SW 1271 (cell line): Measurements from ENCODE around the gene XRCC5.

ENCODE experiments used
- DNase-seq, 2 experiments: peaks; one replicate each; lab custom pipeline; 2025; lab: John Stamatoyannopoulos, UW

The XRCC5 gene

DNA sequence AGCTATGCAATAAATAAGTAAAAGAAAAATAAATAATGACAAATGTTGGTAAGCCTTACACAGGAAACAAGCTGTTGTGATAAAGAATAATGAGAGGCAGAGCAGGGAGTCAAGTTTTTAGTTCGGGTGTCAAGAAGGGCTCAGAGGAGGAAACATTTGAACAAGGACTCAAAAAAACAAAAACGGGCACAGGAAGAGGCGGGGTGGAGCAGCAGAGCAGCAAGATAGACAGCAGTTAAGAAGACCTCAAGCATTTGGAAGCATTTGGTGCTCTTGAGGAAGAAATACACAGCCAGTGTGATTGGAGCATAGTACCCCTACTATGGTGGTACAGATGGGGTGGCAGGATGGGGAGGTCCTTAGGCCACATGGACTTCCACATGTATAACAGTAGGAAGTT is 24.6 kb upstream of the XRCC5 start:
- no peak for DNase-seq

DNA sequence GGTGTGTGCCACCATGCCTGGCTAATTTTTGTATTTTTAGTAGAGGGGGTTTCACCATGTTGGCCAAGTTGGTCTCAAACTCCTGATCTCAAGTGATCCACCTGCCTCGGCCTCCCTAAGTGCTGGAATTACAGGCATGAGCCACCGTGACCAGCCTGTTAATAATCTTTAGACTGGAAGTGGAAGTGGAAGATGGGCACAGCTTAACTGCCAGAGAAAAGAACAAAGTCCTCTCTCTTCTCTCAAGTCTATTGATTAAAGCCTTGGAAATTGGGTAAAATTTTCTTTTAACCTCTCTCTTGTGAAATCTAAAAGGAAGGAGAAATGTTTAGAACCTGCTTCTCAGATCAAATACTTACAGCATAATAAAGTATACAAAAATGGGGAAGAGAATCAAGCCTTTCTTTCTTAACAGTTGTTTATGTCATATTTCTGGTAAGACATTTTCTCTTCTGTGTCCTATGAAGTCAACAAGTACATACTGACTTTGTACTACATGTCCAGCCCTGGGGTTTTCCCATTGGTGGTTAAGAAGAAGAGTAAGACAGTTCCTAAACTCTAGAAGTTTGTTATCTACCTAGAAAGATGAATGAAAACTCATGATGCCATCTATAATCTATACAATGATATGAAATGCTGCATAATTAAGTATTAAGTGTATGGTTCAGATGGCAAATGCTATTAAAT is 22.8 kb upstream of the XRCC5 start:
- DNase-seq = no peak

DNA sequence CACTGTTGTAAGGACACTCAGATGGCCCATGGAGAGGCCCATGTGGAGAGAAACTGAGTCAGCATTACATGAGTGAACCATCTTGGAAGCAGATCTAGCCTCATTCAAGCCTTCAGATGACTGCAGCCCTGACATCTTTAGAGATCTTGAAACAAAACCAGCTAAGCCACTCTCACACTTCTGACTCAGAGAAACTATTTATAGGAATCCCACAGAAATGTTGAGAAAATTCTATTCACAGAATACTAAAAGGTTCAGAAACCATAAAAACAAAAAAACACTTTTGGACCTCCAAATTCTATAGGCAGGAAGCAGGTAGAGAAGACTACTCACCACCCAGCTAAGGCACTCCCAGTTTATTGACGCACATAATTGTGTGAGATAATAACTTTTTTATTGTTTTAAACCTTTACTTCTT is 18.8 kb upstream of the XRCC5 start:
- no peak for DNase-seq

DNA sequence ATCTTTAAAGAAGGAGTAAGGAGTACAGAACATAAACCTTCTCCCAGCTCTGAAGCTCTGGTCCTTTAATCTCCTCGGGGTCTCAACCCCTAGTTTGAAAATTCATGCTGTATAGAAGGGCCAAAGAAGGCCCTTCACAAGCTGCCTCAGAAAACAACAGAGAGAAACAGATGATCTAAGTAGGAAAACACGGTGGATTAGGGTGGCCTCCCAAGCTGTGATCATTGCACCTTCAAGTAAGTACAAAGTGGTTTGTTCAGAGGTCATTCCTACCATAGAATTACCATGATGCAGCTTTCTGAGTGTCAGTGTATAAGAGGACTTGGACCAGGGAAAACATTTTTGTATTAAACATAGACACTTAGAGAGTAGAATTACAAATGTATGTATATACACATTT is 16.5 kb upstream of the XRCC5 start:
- no peak for DNase-seq

DNA sequence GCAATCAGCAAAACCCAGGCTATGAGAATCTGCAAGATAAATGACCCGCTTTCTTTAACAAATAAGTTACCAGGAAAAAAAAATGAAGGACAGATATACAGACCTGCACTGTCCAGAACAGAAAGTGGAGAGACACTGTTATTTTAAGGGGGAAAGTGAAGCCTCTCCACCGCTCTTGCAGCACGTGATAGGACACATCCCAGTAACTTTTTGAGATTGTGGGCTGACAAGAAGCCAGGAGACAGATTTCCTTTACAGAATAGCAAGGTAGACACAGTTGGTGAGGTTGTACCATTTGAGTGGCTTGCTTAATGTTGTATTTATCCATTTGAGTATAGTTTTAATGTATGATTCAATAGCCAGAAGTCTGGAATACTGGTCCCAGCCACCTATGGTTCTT is 14.4 kb upstream of the XRCC5 start:
- no peak for DNase-seq

DNA sequence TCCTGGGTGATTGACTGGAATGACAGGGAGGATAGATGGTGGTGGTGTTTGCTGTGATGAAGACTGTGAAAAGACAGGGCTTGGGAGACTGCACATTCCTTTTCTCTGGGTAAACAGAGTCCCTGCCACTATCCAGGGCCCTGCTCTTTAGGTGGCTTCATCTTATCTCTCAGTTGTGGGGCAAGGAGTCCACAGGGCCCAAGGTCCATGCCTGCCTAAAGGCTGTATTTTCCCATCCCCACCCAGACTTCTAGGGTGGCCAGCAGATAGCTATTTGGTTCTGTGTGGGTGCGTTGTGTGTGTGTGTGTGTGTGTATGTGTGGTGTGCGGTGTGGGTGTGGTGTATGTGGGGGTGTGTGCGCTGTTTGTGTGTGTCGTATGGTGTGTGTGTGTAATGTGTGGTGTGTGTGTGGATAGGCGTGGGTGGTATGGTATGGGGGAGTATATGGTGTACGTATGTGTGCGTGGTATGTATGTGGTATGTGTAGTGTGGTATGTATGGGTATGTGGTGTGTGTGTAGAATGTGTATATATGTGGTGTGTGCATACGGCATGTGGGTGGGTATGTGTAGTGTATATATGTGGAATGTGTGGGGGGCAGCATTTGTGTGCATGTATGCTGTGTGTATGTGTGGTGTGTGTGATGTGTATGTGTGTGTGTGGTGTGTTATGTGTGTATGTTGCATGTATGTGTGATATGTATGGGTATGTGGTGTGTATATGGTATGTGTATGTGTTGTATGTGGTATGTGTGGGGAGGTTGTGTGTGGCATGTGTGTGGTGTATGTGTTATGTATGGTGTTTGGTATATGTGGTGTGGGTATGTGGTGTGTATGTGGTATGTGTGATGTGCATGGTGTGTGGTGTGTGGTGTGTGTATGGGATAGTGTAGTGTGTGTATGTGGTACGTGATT is 10.5 kb upstream of the XRCC5 start:
- DNase-seq = no peak

DNA sequence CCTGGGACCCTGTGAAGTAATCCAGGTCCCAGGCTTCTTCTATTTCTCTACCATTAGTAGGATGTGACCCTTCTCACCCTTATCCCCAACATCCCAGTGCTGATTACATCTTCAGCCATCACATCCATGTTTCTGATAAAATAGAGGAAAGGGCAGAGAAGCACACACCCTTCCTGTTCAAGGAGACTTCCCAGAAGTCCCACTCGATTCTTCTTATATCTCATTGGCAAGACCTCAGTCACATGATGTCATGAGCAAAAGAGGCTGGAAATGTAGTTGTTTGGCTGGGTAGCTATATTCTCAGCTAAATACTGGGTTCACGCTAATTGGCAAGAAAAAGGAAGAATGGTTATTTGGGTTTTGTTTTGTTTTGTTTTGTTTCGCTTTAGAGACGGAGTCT is 8.0 kb upstream of the XRCC5 start:
- DNase-seq = no peak

DNA sequence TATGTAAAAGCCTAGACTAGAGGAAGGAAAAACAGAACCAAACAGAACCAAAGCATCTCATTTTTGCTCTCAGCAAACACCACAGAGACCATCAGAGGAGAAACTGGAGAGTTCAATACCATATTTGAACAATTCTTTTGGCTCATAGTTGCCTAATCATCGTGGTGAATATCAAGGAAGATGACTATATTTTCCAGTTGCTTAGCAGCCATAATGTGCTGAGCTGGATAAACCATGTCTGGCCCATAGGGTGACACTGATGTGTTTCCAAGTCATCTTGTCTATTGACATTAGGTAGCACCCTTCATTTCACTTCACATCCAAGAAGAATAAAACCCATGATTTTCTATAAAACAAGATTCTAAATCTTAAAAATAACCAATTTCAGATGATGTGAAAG is 5.9 kb upstream of the XRCC5 start:
- DNase-seq = no peak

DNA sequence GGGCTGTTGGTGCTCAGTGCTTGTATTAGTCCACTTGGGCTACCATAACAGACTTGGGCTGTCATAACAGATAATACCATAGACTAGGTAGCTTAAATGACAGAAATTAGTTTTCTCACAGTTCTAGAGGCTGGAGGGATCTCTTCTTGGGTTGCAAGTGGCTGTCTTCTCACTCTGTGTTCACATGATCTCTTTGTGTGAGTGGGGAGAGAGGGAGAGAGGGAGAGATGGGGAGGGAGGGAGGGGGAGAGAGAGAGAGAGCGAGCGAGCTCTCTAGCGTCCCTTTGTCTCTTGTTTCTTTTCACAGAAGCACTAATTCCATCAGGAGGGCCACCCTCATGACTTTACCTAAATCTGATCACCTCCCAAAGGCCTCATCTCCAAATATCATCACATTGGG is 4.5 kb upstream of the XRCC5 start:
- DNase-seq = no peak

DNA sequence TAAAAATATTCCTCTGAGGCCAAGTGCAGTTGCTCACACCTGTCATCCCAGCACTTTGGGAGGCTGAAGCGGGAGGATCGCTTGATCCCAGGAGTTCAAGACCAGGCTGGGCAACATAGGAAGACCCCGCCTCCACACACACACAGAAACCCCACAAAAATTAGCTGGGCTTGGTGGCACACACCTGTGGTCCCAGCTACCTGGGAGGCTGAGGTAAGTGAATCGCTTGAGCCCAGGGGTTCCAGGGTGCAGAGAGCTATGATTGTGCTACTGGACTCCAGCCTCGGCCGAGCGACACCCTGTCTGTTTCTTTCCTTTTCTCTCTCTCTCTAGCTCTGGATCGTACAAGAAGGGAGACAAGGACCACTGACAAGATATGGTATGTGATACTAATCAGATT is 1.8 kb upstream of the XRCC5 start:
- DNase-seq = no peak

DNA sequence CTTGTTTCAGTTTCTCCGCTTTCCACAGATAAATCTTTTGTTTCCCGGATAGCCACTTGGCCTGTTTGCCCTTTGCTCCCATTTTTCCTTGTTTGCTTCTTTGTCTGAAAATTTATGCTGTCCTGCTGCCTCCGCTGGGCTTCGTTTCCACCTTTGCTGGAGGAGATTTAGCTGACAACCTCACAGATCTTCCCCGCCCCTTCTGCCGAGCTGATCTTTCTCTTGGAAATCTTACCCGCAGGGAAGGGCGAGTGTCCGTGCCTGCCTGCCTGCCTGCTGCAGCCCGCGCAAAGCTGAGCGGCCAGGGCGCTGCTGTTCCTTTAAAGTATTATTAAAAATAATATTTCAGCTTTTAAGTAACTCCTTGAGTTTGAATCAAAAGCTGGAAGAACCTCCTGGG is 1.4 kb upstream of the XRCC5 start:
- no peak for DNase-seq

DNA sequence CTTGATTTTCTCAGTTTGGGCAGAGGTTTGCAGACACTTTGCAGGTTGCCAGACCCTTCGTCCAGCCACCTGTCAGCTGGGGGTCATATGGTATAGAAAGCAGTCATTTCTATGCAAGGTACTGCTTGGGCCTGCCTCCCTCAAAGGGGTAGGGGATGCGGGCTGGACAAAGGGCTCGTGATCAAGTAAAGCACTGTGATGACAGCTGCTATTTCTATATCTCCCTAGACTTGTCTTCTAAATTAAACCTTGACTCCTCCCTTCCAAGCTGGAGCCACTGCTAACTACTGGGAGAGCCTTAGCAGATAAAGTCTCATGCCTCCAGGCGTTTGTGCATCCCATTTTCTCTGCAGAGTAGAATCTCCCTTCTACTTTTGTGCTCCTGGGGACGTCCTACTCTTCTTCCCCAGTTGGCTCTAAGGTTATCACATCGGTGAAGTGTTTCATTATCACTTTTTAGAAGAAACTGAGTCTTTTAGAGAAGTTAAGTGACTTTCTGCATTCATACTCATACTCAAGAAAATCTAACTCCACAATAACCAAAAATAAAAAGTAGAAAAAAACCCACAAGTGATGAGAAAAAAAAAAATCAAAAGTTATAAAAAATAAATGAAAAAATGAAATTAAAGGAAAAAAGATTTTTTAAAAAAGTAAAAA is 710 bp upstream of the XRCC5 start:
- no peak for DNase-seq

DNA sequence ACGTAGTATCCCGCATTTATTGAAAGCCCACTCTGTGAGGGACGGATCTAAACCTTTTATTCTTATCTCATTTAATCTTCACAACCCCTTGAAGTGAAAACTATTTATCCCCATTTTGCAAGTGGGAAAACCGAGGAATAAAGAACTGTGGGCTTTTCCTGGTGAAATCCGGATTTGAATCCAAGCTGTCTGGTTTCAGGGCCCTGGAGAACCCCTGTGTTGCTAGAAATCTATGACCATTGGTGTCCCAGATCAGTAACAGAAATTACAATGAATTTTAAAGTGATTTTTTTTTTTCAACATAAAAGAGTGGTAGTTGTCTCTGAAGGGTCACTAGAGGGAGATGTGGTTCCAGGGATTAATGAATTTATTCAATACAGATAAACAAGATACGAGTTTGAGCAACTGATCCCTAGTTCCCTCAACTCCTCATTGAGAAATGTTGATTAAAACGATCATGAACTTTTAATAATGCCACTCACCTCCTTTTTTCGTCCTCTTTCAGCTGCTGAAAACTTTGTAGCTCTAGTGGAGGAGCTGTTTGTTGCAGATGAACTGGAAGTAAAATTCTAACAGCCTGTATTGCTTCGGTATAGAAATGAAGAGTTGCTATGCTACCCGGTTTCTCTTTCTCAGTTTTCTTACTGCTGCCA is 940 bp downstream of the XRCC5 start:
- DNase-seq = peak in 1 of 2 experiments; percentile 67

DNA sequence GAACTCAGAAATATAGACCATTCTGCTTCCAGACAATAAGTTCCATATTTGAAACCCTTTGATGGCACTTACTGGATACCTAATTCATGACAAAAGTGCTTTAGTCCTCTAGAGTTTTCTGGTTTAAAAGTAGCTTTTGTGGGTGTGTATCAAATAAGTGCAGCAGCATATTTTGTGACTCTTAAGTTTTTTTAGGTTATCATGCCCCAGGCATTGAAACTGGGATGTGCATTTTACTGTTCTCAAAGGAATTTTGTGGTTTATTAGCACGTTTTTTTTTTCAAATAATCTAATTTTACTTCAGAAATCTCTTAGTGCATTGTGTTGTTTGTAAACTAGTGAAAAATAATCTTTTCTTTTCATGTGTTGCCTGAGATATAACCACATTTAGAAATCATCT is 1.5 kb downstream of the XRCC5 start:
- DNase-seq = no peak

DNA sequence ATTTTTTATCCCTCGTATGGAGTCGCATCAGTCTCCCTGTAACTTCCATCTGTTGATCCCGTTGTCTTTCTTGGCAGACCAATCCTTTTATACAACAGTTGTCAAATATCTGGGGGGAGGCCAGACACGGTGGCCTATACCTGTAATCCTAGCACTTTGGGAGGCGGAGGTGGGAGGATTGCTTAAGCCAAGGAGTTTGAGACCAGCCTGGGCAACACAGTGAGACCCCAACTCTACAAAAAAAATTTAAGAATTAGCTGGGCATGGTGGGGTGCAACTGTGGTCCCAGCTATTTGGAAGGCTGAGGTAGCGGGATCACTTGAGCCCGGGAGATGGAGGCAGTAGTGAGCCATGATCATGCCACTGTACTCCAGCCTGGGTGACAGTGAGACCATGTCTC is 2.0 kb downstream of the XRCC5 start:
- no peak for DNase-seq

DNA sequence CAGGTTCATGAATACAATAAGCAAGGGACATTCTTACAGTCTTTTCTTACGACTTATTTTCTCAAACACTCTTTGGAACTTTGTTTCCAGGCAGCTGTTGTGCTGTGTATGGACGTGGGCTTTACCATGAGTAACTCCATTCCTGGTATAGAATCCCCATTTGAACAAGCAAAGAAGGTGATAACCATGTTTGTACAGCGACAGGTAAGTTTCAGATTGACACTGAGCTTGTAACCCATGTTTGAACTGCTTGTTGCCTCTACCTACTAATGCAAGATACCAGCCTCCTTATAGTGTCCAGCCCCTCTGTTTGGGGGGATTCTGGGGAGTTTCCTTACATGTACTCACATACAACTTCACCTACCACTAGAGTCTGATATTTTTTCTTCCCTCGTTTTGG is 3.8 kb downstream of the XRCC5 start:
- no peak for DNase-seq

DNA sequence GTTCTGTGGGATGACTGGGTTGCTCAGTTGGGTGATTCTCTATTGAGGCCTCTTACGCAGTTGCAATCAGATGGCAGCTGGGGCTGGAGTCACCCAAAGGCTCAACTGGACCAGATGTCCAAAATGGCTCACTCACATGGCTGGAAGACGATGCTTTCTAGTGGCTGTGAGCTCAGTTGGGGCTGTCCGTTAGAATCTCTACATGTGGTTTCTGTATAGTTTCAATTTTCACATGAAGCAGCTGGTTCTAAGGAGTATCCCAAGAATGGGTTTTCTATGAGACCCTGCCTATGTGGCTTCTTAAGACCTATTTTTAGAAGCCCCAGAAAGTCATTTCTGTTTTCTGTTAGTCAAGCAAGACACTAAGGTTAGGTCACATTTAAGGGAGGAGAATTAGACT is 4.4 kb downstream of the XRCC5 start:
- no peak for DNase-seq

DNA sequence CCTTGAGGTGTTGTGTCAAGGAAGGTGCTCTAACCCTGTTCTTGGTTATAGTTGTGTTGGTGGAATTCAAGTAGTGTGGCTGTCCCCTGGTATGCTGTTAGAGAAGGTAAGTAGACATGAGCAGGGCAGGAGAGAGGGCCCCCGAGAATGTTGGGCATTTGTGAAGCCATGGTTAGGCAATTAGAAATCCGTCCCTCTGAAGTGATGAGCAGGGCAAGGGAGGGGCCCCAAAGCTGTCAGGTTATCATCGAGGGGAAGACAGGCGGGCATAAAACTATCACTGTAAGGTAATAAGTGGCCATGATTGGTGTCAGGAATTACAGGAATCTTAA is 5.2 kb downstream of the XRCC5 start:
- no peak for DNase-seq

DNA sequence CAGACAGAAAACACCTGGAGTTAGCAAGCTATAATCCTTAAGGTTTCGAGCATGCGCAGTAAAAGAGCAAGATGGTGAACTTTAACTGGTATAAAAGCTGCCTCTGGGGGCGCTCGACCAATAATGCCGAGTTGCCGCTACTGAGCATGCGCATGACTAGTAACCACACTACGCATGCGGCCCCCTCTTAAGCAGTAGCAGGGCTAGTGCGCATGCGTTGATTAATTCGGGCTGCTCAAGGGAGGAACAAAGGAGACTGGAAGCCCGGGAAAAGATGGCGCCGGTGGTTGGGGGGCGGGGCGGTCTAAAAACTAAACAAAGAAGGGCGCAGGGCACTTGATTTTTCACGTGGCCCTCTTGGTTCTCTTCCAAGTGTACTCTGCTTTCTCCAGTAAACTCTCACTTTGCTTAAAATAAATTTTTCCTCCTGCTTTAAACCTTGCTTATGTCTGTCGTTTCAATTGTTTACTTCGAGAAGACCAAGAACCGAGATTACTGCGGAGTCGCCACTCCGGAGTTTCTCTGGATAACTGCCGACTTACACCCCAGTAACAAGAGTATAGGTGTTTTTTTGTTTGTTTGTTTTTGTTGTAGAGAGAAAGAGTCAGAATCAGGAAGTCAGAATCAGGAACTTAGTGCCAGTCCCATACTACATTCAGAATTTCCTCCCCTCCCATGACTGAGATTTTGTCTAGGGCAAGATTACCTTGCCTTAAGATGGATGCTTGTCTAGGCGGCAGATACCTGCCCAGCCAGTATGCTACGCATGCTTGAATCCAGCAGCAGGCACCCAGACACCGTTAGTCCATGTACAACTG is 5.8 kb downstream of the XRCC5 start:
- DNase-seq = peak; percentile 94 to 97

DNA sequence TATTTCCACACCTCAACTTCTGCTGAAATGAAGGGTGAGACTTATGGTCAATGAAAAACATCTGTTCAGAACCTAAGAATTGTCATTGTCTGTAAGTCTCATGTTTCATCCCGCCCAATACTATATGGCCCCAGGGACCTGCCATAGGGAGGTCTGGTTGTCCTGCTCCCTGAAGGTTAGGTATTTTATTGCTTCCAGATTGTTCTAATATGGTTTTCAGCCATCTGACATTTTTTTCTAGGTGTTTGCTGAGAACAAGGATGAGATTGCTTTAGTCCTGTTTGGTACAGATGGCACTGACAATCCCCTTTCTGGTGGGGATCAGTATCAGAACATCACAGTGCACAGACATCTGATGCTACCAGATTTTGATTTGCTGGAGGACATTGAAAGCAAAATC is 7.3 kb downstream of the XRCC5 start:
- no peak for DNase-seq

DNA sequence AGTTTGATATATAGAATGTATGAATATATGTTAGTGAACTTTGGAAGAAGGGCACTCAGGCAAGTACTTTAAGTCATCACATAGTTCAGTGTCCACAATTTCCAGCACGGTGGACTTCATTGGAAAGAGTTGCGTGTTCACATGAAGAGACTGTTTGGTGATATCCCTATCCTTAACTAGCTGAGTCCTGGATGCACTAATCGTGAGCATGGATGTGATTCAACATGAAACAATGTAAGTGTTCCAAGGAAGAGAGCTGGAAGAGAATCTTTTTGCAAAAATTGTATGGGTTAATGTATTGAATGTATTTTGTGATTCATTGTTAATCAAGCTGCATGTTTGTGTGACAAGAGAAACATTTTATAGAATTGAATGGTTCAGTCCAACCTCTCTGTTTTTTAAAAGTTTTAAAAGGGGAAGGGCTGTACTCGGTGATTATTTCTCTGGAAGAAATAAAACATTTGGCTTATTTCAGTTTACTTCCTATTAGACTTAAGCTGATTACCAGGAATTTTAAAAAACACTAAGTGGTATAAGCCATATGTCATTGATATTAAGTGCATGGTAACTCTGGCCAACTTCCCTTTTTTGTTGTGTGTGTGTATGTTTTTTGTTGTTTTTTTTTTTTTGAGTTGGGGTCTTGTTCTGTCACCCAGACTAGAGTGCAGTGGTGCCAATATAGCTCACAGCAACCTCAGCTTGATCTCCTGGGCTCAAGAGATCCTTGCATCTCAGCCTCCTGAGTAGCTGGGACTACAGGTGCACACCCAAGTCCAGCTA is 8.6 kb downstream of the XRCC5 start:
- no peak for DNase-seq
